Activated CD8-positive, alpha-beta memory T cell treated with anti-CD3 and anti-CD28 coated beads, Interleukin-2, amount 50 U/mL, for 24 hours (primary cell): Measurements from ENCODE around the gene PFDN6.
"Not testable (repeated sequence)": the region's sequence is repeated elsewhere in the genome, so short reads cannot be mapped to it uniquely, and the experiment has no call there.

Experiments
- DNase-seq: peaks from one replicate; pipeline ENCODE4 v3.0.0-alpha.2; 2020; ENCODE audit errors: extremely low read depth

The PFDN6 gene

DNA sequence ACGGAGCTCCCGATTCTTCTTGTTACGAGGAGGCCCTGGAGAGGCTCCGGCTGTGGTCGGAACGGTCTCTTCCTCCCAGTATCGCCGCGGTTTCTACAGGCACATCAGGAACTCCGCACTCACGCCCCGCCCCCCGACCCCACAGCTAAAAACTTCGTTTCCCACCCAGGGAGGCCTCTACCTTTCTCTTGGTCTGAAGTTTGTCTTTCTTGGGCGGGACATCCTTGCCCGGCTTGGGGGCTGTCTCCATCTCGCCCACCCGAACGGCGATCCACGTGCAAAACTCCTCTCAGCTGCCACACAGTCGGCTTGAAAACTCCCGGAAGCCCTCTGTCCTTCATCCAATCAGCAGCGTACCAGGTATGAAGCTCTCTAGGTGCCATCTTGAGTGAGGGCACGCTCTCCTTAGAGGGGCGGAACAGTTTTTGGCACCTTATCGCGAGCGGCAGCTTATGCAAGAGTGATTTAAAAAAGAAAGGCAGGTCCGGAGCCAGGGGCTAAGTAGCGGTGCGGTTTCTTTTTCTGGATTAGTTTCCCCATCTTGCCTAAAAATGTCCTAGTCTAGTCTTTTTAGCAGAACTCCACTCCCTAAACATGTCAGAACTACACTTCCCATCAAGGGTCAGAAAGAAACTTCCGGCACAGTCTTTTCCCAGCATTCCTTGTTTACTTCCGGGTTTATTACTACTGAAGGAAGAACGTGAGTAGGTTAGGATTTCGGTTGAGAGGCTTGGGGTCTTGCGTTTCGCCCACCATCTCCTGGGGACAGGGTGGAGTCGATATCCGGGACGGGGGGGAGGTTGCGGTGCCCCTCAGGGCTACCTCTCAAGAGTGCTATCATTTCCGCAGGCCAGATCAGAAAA lies at the start of gene PFDN6, which contains the start of gene WDR46:
Gene PFDN6 (plus strand): TSS at position 681 of the 863 bp plus-strand sequence. CDS start 256 bp downstream, outside the sequence.
Gene WDR46 (minus strand): TSS at position 319 of the 863 bp plus-strand sequence. CDS start 69 bp downstream, at position 250.
- peak; percentile 63 for DNase-seq

DNA sequence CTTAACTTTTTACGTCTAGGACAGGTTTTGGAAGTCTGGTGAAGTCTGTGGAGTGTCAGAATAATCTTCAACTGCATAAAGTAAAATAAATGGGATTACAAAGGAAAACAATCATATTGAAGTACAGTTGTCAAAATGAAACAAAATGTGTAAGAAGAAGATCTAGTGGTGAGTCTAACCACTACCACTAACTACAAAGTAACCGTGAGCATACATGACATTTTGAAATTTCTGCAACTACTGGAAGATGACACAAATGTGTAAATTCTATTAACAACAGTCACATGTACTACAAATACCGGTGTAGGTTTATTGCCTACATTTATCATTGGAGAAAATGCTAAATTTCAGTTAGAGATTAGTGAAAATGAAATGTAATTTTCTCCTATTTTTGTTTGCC lies 47.4 kb upstream of the PFDN6 start:
- no peak for DNase-seq

DNA sequence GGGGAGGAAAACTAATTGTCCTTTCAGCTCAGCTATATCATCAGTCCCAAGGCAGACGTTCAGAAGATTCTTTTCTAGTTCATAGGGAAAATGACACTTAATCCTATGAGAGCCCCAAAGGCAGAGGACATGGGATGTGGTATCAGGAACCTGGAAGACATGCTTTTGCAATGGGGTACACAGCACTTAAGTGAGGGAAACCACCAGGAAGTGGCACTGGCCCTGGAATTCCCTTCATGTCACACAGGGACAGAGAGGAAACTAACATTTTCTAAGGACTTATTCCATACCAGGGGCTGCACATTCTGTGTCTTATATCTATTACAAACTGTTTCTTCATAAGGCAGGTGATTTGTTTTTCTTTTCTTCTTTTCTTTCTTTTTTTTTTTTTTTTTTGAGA lies 45.9 kb upstream of the PFDN6 start:
- no peak for DNase-seq

DNA sequence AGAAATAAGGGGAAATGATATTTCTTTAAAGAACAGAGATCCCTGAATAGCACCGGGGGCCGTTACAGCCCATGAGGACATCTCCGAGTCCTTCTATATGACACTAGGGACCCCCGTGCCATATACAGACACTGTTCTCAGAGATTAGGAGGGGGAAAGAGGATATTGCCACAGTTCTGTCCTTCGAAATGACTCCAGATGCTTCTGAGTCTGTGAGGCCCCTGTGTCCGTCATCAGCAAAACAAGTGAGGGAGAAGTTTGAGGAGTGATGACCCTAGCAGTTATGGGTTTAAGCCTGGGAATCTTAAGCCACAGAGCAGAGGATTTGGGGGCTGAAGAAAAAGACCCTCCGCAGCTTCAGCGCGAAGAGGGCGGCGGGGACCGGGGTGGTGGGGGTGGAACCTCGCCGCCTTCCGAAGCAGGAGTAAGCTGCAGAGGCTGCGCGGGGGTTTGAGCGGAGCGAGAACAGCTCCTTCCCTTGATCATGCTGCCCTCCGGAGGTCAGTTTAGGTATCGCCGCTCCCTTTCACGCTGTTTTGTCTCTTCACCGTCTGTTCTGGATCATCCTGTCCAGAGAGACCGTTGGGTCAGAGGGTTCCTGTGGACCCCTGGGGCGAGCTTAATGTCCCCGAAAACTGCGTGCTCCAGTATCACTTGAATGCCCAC lies 41.3 kb upstream of the PFDN6 start:
- DNase-seq, result peak; percentile 88

GRCh38 chr6:33248643-33248931 lies 40.8 kb upstream of the PFDN6 start:
- no peak for DNase-seq

DNA sequence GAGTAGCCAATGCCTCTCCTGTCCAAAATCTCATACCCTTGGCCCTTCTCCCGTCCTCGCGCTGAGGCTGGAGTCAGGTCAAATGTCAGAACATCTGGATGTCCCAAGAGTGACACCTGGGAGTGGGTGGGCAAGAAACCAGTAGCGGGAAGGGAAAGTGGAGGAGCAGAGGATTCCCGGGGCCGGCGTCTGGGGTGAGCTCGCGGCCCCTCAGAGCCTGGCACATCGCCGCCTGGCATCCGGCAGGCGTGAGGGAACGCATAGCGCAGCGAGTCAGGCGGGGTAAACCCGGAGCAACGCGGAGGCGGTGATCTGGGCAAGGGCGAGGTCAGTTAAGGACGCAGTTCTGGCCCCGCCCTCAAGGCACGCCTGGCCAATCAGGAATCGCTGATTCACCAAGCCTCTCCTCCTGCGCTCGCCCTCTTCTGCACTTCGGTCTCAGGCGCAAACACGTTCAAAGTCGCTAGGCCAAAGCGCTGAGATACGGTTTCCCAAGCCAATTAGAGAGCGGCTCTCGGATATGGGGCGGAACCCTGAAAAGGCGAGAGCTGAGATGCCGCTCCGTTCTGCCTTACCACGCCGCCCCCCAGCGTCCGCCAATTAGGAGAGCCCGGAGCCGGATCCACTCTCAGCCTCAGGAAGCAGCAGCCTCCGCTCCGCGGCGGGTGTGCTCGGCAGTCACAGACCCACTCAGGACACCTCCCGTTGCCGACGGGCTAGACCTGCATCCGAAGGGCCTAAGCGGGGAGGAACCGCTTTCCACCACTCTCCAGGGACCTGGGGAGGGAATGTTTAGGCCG lies 40.3 kb upstream of the PFDN6 start:
- DNase-seq, result peak; percentile 89

GRCh38 chr6:33249732-33250630 lies 39.4 kb upstream of the PFDN6 start:
- DNase-seq, result no peak

- no peak for DNase-seq
Measured at GRCh38 chr6:33250731-33251130, 38.7 kb upstream of the PFDN6 start.

DNA sequence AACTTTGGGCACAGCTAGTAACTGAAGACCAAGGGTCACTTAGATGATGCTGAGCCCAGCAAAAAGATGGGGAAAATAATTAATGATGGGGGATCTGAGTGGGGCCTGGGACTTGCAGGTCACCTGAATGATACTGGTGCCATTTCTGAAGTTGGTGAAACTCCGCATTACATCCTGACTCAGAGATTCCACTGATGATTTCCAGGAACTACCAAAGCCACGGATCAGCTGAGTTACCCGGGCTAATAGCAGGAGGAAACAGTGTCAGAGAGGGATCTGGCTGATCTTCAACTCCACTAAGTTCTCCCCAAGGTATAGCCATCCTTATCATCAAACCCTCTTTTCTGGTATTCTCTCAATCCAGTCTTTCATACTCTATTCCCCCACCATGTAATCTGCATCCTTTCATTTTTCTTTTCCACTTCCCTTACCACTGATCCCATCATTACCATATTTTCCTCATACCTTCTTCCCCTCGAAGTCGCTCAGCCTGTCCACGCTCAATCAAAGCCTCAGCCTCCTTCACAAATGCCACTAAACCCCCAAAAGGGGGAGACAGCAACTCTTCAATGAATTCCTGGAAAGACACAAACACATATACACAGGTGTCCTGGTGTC lies 37.9 kb upstream of the PFDN6 start:
- DNase-seq, result no peak

- DNase-seq, result no peak
Measured at GRCh38 chr6:33252759-33253158, 36.6 kb upstream of the PFDN6 start.

- no peak for DNase-seq
Measured at GRCh38 chr6:33254591-33254990, 34.8 kb upstream of the PFDN6 start.

DNA sequence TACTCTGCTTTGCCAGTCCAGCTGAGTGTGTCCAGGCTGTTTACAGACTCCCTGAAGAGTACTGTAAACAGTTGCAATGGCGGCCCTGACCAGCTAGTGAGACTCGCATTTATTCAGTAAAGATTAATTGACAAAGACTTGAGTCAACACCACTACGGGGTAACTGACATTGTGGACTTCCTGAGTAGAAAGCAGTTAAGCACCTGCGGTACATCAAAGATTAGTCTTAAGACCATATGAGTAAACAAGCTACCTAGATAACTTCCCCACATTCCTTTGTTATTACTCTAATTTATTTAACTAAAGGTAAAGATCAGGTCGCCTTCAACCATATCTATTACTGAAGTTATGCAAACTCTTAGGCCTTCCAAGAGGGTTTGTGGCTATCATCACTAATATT lies 30.4 kb upstream of the PFDN6 start:
- no peak for DNase-seq

DNA sequence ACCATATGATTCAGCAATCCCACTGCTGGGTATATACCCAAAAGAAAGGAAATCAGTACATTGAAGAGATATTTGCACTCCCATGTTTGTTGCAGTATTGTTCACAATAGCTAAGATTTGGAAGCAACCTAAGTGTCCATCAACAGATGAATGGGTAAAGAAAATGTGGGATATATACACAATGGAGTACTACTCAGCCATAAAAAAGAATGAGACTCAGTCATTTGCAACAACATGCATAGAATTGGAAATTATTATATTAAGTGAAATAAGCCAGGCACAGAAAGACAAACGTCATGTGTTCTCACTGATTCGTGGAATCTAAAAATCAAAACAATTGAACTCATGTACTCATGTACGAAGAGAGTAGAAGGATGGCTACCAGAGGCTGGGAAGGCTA lies 26.9 kb upstream of the PFDN6 start:
- not testable (repeated sequence) for DNase-seq

DNA sequence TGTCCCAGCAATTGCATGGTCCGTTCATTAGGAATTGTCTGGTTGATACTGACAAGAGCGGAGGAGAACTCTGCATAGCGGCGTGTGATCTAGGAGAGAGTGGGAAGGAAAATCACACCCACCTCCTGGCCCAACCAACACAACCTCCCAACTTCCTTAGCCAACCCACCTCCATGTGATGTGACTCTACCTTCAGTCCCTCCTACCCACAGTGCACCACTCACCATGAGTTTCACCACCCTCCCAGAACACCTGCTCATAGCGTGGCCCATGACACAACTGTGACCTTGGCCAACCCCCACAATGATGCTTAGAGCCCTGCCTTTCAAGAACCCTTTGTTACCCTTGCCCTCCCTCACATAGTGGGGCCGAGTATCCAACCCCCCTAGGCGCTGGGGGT lies 25.4 kb upstream of the PFDN6 start:
- no peak for DNase-seq

- DNase-seq, result no peak
Measured at GRCh38 chr6:33271117-33271467, 18.3 kb upstream of the PFDN6 start.

- DNase-seq, result peak; percentile 84
Measured at GRCh38 chr6:33271468-33272274, 17.7 kb upstream of the PFDN6 start, which contains the start of the genes RPS18 and VPS52. Gene RPS18, plus strand, starts transcription at chr6:33272075. Its CDS starts 45 bp downstream, at chr6:33272120. Gene VPS52, minus strand, starts transcription at chr6:33271876. Its CDS starts 201 bp downstream, at chr6:33271675.

- no peak for DNase-seq
Measured at GRCh38 chr6:33272275-33273128, 16.9 kb upstream of the PFDN6 start.

DNA sequence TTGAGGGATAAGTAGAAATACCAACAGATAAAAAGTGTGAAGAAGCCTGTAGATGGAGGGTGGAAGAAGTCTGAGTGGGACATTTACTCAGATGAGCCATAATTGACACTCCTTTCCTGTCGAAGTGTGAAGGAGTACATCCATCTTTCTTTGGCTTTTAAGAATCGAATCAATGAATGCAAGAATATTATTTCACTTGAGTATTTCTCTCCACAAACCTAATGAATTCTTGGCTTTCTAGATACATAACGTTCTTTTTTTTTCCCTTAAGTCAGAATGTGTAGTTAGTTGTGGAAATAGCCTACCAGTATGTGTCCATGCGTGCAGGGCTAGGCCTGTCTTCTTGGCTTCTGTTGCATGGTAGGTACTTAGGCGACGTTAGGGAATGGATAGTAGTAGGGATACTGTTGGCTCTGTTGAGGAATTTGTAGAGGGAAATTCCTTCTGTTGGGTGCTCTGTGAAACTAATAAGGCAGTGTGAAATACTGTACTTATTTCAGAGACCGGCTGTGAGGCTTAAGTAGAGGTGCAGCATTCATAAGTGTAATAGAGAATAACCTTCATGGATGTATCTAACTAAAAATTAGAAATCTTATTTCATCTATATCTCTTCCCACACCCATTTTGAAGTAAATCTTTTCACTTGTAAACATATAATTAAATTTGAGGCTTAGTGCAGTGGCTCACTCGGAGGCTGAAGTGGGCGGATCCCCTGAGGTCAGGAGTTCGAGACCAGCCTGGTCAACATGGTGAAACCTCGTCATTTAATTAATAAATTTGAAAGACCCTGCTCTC lies 16.1 kb upstream of the PFDN6 start:
- no peak for DNase-seq
